GM23338 (cell line): ENCODE measurements around the gene PTOV1. TPM values are rescaled to one million over a fixed set of nuclear protein-coding genes. Genes with fewer than 3 reads are reported as not detected.

Experiments
- ATAC-seq: fragments of 200-7000 bp; cut with Tn5 transposase; 3 replicates; pipeline ENCODE4 v1.9.1; 2020
- DNase-seq: peaks from one replicate; pipeline ENCODE4 v3.0.0-alpha.2; 2015; ENCODE audit warnings: low spot score
- H2AFZ ChIP-seq: fragments of 200-600 bp; sonication (generic); 2 replicates; pipeline ENCODE4 v1.8.0; 2016; ENCODE audit warnings: antibody characterized with exemption, mild to moderate bottlenecking, moderate library complexity
- H3F3A ChIP-seq: fragments of 200-600 bp; sonication (generic); replicated peaks from 2 replicates; pipeline ENCODE4 v1.8.0; 2017; ENCODE audit warnings: antibody characterized with exemption, mixed run types, low read depth
- H3K27ac ChIP-seq: fragments of 200-600 bp; sonication (generic); 2 replicates; pipeline ENCODE4 v1.6.1; 2016; ENCODE audit warnings: low read depth
- H3K27me3 ChIP-seq: fragments of 200-600 bp; sonication (generic); 2 replicates; pipeline ENCODE4 v1.8.0; 2016; ENCODE audit warnings: mild to moderate bottlenecking, mixed run types, moderate library complexity; ENCODE audit not compliant: insufficient read depth
- H3K36me3 ChIP-seq: fragments of 200-600 bp; sonication (generic); 2 replicates; pipeline ENCODE4 v1.8.0; 2016; ENCODE audit warnings: mild to moderate bottlenecking; ENCODE audit not compliant: insufficient read depth
- H3K4me1 ChIP-seq: fragments of 200-600 bp; sonication (generic); 2 replicates; pipeline ENCODE4 v1.8.0; 2016; ENCODE audit warnings: mild to moderate bottlenecking, moderate library complexity; ENCODE audit not compliant: insufficient read depth
- H3K4me2 ChIP-seq: fragments of 200-600 bp; sonication (generic); 2 replicates; pipeline ENCODE4 v1.7.1; 2017; ENCODE audit warnings: mixed run types
- H3K4me3 ChIP-seq: fragments of 200-600 bp; sonication (generic); 2 replicates; pipeline ENCODE4 v1.6.1; 2016; ENCODE audit warnings: mixed run types
- H3K79me2 ChIP-seq: fragments of 200-600 bp; sonication (generic); replicated peaks from 2 replicates; pipeline ENCODE4 v1.8.0; 2017; ENCODE audit warnings: mild to moderate bottlenecking; ENCODE audit not compliant: insufficient read depth
- H3K9me2 ChIP-seq: fragments of 200-600 bp; sonication (generic); 2 replicates; pipeline ENCODE4 v1.8.0; 2017; ENCODE audit not compliant: insufficient read depth
- H4K20me1 ChIP-seq: fragments of 200-600 bp; sonication (generic); replicated peaks from 2 replicates; pipeline ENCODE4 v1.8.0; 2017; ENCODE audit warnings: mild to moderate bottlenecking; ENCODE audit not compliant: insufficient read depth
- H3K27ac Mint-ChIP-seq: 2 replicates; pipeline ENCODE4 v1.8.0; 2020; ENCODE audit warnings: inconsistent platforms, mild to moderate bottlenecking, moderate library complexity, mixed read lengths
- H3K27me3 Mint-ChIP-seq: 3 replicates; pipeline ENCODE4 v1.8.0; 2022; ENCODE audit warnings: low read depth, mild to moderate bottlenecking, moderate library complexity, mixed read lengths, inconsistent platforms; ENCODE audit not compliant: insufficient read depth, poor library complexity
- H3K36me3 Mint-ChIP-seq: 3 replicates; pipeline ENCODE4 v1.8.0; 2021; ENCODE audit warnings: low read depth, mild to moderate bottlenecking, inconsistent platforms, moderate library complexity, mixed read lengths
- H3K4me1 Mint-ChIP-seq: 3 replicates; pipeline ENCODE4 v1.8.0; 2020; ENCODE audit warnings: mild to moderate bottlenecking, inconsistent platforms, mixed read lengths
- H3K4me3 Mint-ChIP-seq: 3 replicates; pipeline ENCODE4 v1.8.0; 2021; ENCODE audit warnings: moderate library complexity, mild to moderate bottlenecking, inconsistent platforms, mixed read lengths
- H3K9me3 Mint-ChIP-seq: 3 replicates; pipeline ENCODE4 v1.8.0; 2020; ENCODE audit warnings: moderate library complexity, mild to moderate bottlenecking, inconsistent platforms, mixed read lengths
- CREB1 ChIP-seq: fragments of 250-450 bp; sonication (Bioruptor Pico); IDR thresholded peaks from 2 replicates; pipeline ENCODE4 v1.5.0; 2020; ENCODE audit warnings: low read depth, mild to moderate bottlenecking, moderate library complexity
- CTCF ChIP-seq, 2 experiments: fragments of 200-600 bp in 1 of 2; sonication (generic) in 1 of 2; conservative IDR thresholded peaks; 2 replicates each; pipeline versions ENCODE4 v1.5.1 to v1.6.1; 2016 to 2017; ENCODE audit warnings: antibody characterized with exemption in 2 of 2, low read depth in 2 of 2, mild to moderate bottlenecking in 2 of 2, moderate library complexity in 1 of 2
- ETS1 ChIP-seq: IDR thresholded peaks from 2 replicates; pipeline ENCODE4 v1.6.1; 2016; ENCODE audit warnings: antibody characterized with exemption
- EZH2 ChIP-seq: fragments of 200-600 bp; sonication (generic); IDR thresholded peaks from one replicate; pipeline ENCODE4 v1.8.0; 2017; ENCODE audit warnings: antibody characterized with exemption, mild to moderate bottlenecking, low read depth; ENCODE audit not compliant: unreplicated experiment
- EZH2phosphoT487 ChIP-seq: fragments of 200-600 bp; sonication (generic); IDR thresholded peaks from one replicate; pipeline ENCODE4 v1.8.1; 2018; ENCODE audit warnings: antibody characterized with exemption; ENCODE audit not compliant: unreplicated experiment
- JUNB ChIP-seq: IDR thresholded peaks from one replicate; pipeline ENCODE4 v1.6.1; 2016; ENCODE audit warnings: antibody characterized with exemption; ENCODE audit not compliant: unreplicated experiment
- NANOG ChIP-seq: IDR thresholded peaks from 2 replicates; pipeline ENCODE4 v1.6.1; 2016; ENCODE audit warnings: antibody characterized with exemption, borderline replicate concordance
- REST ChIP-seq: IDR thresholded peaks from one replicate; pipeline ENCODE4 v1.6.1; 2018; ENCODE audit warnings: antibody characterized with exemption; ENCODE audit not compliant: unreplicated experiment
- ZNF114 ChIP-seq: fragments of 250-450 bp; sonication (Bioruptor Pico); IDR thresholded peaks from 2 replicates; pipeline ENCODE4 v1.5.0; 2020; ENCODE audit warnings: mild to moderate bottlenecking, moderate library complexity
- ZNF331 ChIP-seq: fragments of 250-450 bp; sonication (Bioruptor Pico); IDR thresholded peaks from 2 replicates; pipeline ENCODE4 v1.5.0; 2020; ENCODE audit warnings: low read depth, mild to moderate bottlenecking, moderate library complexity
- polyA plus RNA-seq: library from polyadenylated mRNA; unstranded; fragments of >200 nt; fragmentation: Nextera tagmentation; extraction: Ambion mirVana; gene quantifications from 2 replicates; pipeline ENCODE4 v1.2.1, GENCODE V29; 2016
- total RNA-seq: library from RNA; depleted of rRNA; stranded (reverse); fragments of >200 nt; shearing (Covaris generic); gene quantifications from 2 replicates; pipeline ENCODE4 v1.2.3, GENCODE V29; 2014

PTOV1 gene
- total and polyA plus RNA-seq, 2 experiments from 2014 or later: 188 to 209 TPM

GRCh38 chr19:49803529-49803856 is 47.5 kb upstream of the PTOV1 start (continued):
- TF ChIP-seq CTCF (conservative IDR thresholded peaks at IDR 0.05; ENCODE audit: low read depth in 2 of 2) (no peak), EZH2phosphoT487 (no peak), ZNF331 (no peak), REST (no peak), NANOG (no peak), ZNF114 (CRISPR knock-in tag) (no peak)

GRCh38 chr19:49805822-49806619 is 44.9 kb upstream of the PTOV1 start:
- H3K27me3 ChIP-seq: no peaks in the 10 kb centered on the region
- Mint-ChIP-seq H3K27me3 (peaks cover 24% of the 10 kb centered on the region), H3K9me3 (no peaks in the 10 kb centered on the region; the same call in 2 of the 3 replicates), H3K4me1 (peaks cover 37% of the 10 kb centered on the region), H3K36me3 (peaks cover 42% of the 10 kb centered on the region), H3K4me3 (peak overlapping the region; percentile 32; the same call in 2 of the 3 replicates), H3K27ac (peak overlapping the region; percentile 28; the same call in 1 of the 2 replicates)
- no peaks in the 10 kb centered on the region for H3K9me2 ChIP-seq
- peaks cover 35% of the 10 kb centered on the region for H3F3A ChIP-seq
- no peak for DNase-seq
- H2AFZ ChIP-seq: no peak overlapping the region
- H3K4me1 ChIP-seq: peaks cover 29% of the 10 kb centered on the region; the same call in 1 of the 2 replicates
- H3K4me3 ChIP-seq: peak overlapping the region; percentile 52
- H3K36me3 ChIP-seq: no peaks in the 10 kb centered on the region
- peak overlapping the region; percentile 87 for H3K27ac ChIP-seq
- no peaks in the 10 kb centered on the region for H3K79me2 ChIP-seq
- TF ChIP-seq EZH2phosphoT487 (no peak), REST (no peak), NANOG (no peak), ZNF114 (CRISPR knock-in tag) (no peak), ZNF331 (no peak), EZH2 (no peak), ETS1 (no peak), JUNB (no peak), CREB1 (CRISPR knock-in tag) (no peak)
- no peaks in the 10 kb centered on the region; the same call in 1 of the 2 replicates for H4K20me1 ChIP-seq
- peak overlapping the region; percentile 55; the same call in 1 of the 2 replicates for H3K4me2 ChIP-seq
- ATAC-seq: no peak
